AG04450 (cell line): ENCODE data around the gene QPRT. TPM values are rescaled to one million over a fixed set of nuclear protein-coding genes. Genes with fewer than 3 reads are reported as not detected.
"Not testable (repeated sequence)": the region's sequence is repeated elsewhere in the genome, so short reads cannot be mapped to it uniquely, and the experiment has no call there.

ENCODE experiments used
- CTCF ChIA-PET: fragments of 300-600, 350-600 bp; formaldehyde crosslinking; extraction: SDS; loops from one replicate; lab custom pipeline; 2022; ENCODE audit warnings: antibody characterized with exemption, inconsistent platforms; lab: Charles Lee
- POLR2A ChIA-PET: fragments of 350-600 bp; formaldehyde crosslinking; extraction: SDS; loops from one replicate; lab custom pipeline; 2021; ENCODE audit warnings: antibody characterized with exemption, inconsistent platforms; lab: Yijun Ruan, JAX
- DNase-seq: peaks from one replicate; pipeline ENCODE4 v3.0.0-alpha.2; 2011; ENCODE audit warnings: low read depth, low spot score
- H3K27ac ChIP-seq: one replicate; pipeline ENCODE4 v1.5.1; 2012; ENCODE audit warnings: low read depth, low read length, control low read depth
- H3K27me3 ChIP-seq: one replicate; pipeline ENCODE4 v1.6.0; 2012; ENCODE audit warnings: low read length; ENCODE audit not compliant: control insufficient read depth, insufficient read depth
- H3K4me3 ChIP-seq: 2 replicates; pipeline ENCODE4 v1.5.1; 2011; ENCODE audit warnings: mild to moderate bottlenecking, low read depth, low read length, control low read depth
- H3K9me3 ChIP-seq: 2 replicates; pipeline ENCODE4 v1.5.1; 2012; ENCODE audit warnings: low read length; ENCODE audit not compliant: control insufficient read depth, insufficient read depth
- CTCF ChIP-seq: IDR thresholded peaks from 2 replicates; pipeline ENCODE4 v1.5.1; 2011; ENCODE audit warnings: low read depth, low read length, control low read depth, inconsistent platforms
- polyA minus RNA-seq: library from RNA; depleted of rRNA, polyadenylated mRNA; stranded (reverse); fragments of >200 nt; gene quantifications from 2 replicates; pipeline ENCODE4 v1.2.3, GENCODE V29; 2011; rRNA and poly(A)+ RNA removed
- polyA plus RNA-seq: library from polyadenylated mRNA; depleted of rRNA; stranded (reverse); fragments of >200 nt; gene quantifications from 2 replicates; pipeline ENCODE4 v1.2.3, GENCODE V29; 2011; rRNA removed

The QPRT gene
- polyA plus RNA-seq (16.0 and 16.6 TPM in 2 replicates), polyA minus RNA-seq (12.5 and 21.5 TPM in 2 replicates)

- H3K27ac ChIP-seq, result peak within 1 kb of the TSS; percentile 61
- TF ChIP-seq CTCF, result no peak
- no peaks in the 10 kb centered on the region for H3K27me3 ChIP-seq
- DNase-seq, result no peak
- ChIA-PET POLR2A (interaction anchor here (0.6 kb wide), 1 partner anchor 26 kb away, joined by 3 read pairs; no protein-coding TSS in a partner anchor), CTCF (no interaction called here)
- H3K9me3 ChIP-seq, result no peaks in the 10 kb centered on the region; the same call in 1 of the 2 replicates
- H3K4me3 ChIP-seq, result peak within 1 kb of the TSS; percentile 55
Observed at GRCh38 chr16:29678691-29679267, at the start of gene QPRT. Gene QPRT (plus strand): TSS chr16:29679180. CDS start chr16:29679198, 18 bp downstream.

GRCh38 chr16:29629318-29629717 lies 49.7 kb upstream of the QPRT start:
- H3K9me3 ChIP-seq, POLR2A ChIA-PET, H3K4me3 ChIP-seq, H3K27ac ChIP-seq, DNase-seq, H3K27me3 ChIP-seq: not testable (repeated sequence)
- CTCF ChIA-PET, result interaction anchor here (0.7 kb wide), 1 partner anchor 38 kb away, joined by 3 read pairs; no protein-coding TSS in a partner anchor

- DNase-seq, H3K27ac ChIP-seq, H3K9me3 ChIP-seq, H3K4me3 ChIP-seq, H3K27me3 ChIP-seq: not testable (repeated sequence)
- ChIA-PET CTCF (interaction anchor here (0.6 kb wide), 1 partner anchor 22 kb away, joined by 5 read pairs; no protein-coding TSS in a partner anchor), POLR2A (interaction anchor here (0.6 kb wide), 1 partner anchor 411 kb away, joined by 3 read pairs; no protein-coding TSS in a partner anchor)
Observed at GRCh38 chr16:29631658-29632057, 47.3 kb upstream of the QPRT start.

GRCh38 chr16:29635902-29636301 lies 43.1 kb upstream of the QPRT start:
- POLR2A ChIA-PET, H3K9me3 ChIP-seq, CTCF ChIA-PET, H3K27me3 ChIP-seq, DNase-seq, H3K27ac ChIP-seq, H3K4me3 ChIP-seq: not testable (repeated sequence)

GRCh38 chr16:29636368-29636767 lies 42.6 kb upstream of the QPRT start:
- CTCF ChIA-PET, H3K27ac ChIP-seq, H3K27me3 ChIP-seq, H3K4me3 ChIP-seq, DNase-seq, POLR2A ChIA-PET, H3K9me3 ChIP-seq: not testable (repeated sequence)

GRCh38 chr16:29638751-29639150 lies 40.2 kb upstream of the QPRT start:
- CTCF ChIA-PET, H3K4me3 ChIP-seq, H3K27ac ChIP-seq, H3K27me3 ChIP-seq, H3K9me3 ChIP-seq, POLR2A ChIA-PET, DNase-seq: not testable (repeated sequence)

- CTCF ChIA-PET, result interaction anchor here (1.9 kb wide), 1 partner anchor 88 kb away, joined by 4 read pairs; no protein-coding TSS in a partner anchor
- Histone ChIP-seq H3K27me3 (peaks cover 3% of the 10 kb centered on the region), H3K27ac (no peak overlapping the region), H3K9me3 (no peaks in the 10 kb centered on the region), H3K4me3 (no peak overlapping the region)
- TF ChIP-seq CTCF, result no peak
- no peak for DNase-seq
- POLR2A ChIA-PET, result no interaction called here
Observed at GRCh38 chr16:29641561-29641960, 37.4 kb upstream of the QPRT start.
